Hepatocyte (in vitro differentiated cells): ENCODE results near the gene GALNT17.

ENCODE experiments used
- EZH2 ChIP-seq: fragments of 200-600 bp; sonication (generic); IDR thresholded peaks from 2 replicates; pipeline ENCODE4 v1.6.1; 2016; ENCODE audit warnings: antibody characterized with exemption, mild to moderate bottlenecking, borderline replicate concordance
- EZH2phosphoT487 ChIP-seq: fragments of 200-600 bp; sonication (generic); IDR thresholded peaks from one replicate; pipeline ENCODE4 v1.6.1; 2018; ENCODE audit warnings: antibody characterized with exemption, mild to moderate bottlenecking, low read depth, moderate library complexity; ENCODE audit not compliant: unreplicated experiment, severe bottlenecking
- TF ChIP-seq, protein P1 (sequence below): fragments of 200-600 bp; sonication (generic); IDR thresholded peaks from 2 replicates; pipeline ENCODE4 v1.5.1; 2016; ENCODE audit warnings: antibody characterized with exemption, mild to moderate bottlenecking; ENCODE audit not compliant: poor library complexity

DNA sequence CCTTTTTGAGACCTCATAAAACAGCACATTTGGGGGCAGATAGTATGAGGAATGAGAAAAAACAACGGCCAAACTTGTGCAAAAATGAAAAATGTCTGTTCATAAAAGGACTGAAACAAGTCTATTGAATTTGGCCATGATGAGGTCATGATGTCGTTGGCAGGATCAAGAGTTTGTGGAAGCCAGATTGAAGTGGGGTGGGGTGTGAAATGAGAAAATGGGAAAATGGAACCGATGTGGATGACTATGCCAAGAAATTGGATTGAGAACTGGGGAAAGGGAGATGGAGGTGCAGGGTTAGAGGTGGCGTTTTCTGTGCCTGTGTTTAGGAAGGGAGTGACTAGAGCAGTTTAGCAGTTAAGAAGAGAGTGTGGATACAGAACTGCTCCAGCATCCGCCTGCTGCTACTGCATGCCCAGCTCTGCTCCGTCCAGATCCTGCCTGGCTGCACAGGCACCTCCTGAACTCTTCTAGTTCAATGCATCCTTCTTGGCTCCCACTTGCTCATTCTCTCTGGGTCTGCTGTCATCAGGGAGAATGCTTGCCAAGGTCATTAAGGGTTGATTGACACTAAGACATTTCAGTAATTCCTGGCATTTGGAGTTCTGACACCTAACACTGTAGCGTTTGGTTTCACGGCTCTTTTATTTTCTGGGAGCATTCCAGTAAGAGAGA, 111.9 kb downstream of the GALNT17 start:
- TF ChIP-seq, protein P1, sequence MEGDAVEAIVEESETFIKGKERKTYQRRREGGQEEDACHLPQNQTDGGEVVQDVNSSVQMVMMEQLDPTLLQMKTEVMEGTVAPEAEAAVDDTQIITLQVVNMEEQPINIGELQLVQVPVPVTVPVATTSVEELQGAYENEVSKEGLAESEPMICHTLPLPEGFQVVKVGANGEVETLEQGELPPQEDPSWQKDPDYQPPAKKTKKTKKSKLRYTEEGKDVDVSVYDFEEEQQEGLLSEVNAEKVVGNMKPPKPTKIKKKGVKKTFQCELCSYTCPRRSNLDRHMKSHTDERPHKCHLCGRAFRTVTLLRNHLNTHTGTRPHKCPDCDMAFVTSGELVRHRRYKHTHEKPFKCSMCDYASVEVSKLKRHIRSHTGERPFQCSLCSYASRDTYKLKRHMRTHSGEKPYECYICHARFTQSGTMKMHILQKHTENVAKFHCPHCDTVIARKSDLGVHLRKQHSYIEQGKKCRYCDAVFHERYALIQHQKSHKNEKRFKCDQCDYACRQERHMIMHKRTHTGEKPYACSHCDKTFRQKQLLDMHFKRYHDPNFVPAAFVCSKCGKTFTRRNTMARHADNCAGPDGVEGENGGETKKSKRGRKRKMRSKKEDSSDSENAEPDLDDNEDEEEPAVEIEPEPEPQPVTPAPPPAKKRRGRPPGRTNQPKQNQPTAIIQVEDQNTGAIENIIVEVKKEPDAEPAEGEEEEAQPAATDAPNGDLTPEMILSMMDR: no peak
- TF ChIP-seq EZH2phosphoT487: no peak
- no peak for TF ChIP-seq EZH2
